Measurements from ENCODE around the gene LRRC1.

Gene LRRC1

DNA sequence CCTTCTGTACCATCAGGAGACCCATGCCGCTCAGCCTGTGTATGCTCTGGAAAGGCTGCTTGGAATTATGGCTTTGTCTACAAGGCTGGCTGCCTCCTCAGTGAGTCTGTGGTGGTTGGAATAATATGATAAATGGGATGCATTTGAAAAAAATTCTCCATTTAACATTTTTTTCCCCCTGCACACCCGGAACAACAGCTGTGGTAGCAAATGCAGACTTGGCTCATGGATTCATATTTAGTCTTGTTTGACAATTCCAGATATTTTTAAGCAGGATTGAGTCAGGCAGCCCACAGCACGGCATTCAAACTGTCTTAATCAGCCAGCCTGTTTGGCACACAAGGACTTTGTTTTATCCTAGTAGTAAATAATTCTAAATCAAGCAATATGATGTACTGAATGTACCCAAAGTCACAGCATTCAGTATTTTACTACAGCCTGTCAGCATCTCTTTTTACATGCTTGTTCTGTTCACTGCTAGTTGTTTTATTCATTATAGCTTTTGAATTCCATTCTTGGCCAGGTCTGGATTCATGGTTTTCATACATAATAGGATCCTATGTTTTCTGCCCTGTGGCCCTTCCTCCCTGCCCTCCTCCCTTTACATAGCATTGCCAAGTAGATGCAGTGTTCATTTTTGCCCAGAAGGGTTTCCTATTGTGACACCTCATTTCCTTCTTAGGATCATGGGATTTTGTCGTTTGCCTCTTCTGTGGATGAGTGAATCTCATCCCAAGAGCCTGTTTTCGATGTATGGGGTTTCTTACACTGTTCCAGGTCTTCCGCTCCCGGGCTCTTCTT is 68.1 kb downstream of the LRRC1 start:
- Histone ChIP-seq H3K4me1 (ENCODE audit: control insufficient read depth, insufficient read depth, low read length) (peaks cover 13% of the 10 kb centered on the region), H3K27ac (ENCODE audit: low read depth, low read length) (no peak overlapping the region), H3K9ac (ENCODE audit: low read length) (no peak overlapping the region), H3K4me3 (ENCODE audit: low read length) (no peak overlapping the region), H3K27me3 (ENCODE audit: control insufficient read depth, insufficient read depth, low read length) (no peaks in the 10 kb centered on the region), H3K36me3 (ENCODE audit: control insufficient read depth, insufficient read depth, low read length) (no peaks in the 10 kb centered on the region)

DNA sequence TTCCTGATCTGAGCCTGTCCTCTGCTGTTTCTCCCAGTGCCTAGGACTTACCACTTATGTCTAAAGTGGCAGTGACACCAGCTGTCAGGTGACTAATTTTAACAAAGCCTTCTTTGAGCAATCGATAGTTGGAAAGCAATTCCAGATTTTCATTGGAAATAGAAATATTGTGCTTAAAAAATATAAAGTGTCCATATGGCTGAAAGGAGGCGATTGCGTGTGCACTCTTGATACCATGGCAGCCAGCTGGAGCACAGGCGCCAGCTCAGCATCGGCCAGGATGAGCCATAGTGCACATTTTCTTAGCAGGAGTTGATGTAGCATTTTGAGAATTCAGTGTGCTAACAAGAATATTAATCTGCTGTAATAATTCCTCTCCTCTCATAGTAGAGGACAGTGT is 70.0 kb downstream of the LRRC1 start:
- Histone ChIP-seq H3K27me3 (ENCODE audit: control insufficient read depth, insufficient read depth, low read length) (no peaks in the 10 kb centered on the region), H3K9ac (ENCODE audit: low read length) (no peak overlapping the region), H3K4me3 (ENCODE audit: low read length) (no peak overlapping the region), H3K4me1 (ENCODE audit: control insufficient read depth, insufficient read depth, low read length) (peaks cover 13% of the 10 kb centered on the region), H3K27ac (ENCODE audit: low read depth, low read length) (no peak overlapping the region), H3K36me3 (ENCODE audit: control insufficient read depth, insufficient read depth, low read length) (no peaks in the 10 kb centered on the region)

DNA sequence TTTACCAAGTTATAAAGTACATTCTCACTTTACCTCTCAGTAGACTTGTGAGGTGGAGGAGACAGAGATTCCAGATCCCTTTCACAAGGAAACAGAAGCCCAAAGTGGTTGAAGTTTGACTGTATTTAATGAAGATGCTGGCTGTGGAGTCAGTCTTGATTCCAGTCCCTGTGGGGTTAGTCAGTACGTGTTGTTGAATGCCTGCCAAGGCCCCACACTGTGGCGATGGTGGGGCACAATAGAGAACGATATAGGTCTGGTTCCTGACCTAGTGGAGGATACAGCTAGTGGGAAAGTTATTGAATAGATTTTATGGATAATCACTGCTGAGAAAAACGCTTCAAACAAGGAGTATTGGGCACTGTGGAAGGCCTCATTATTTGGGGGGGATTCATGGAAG is 71.4 kb downstream of the LRRC1 start:
- Histone ChIP-seq H3K36me3 (ENCODE audit: control insufficient read depth, insufficient read depth, low read length) (no peaks in the 10 kb centered on the region), H3K27me3 (ENCODE audit: control insufficient read depth, insufficient read depth, low read length) (no peaks in the 10 kb centered on the region), H3K4me1 (ENCODE audit: control insufficient read depth, insufficient read depth, low read length) (peaks cover 16% of the 10 kb centered on the region), H3K9ac (ENCODE audit: low read length) (no peak overlapping the region), H3K27ac (ENCODE audit: low read depth, low read length) (no peak overlapping the region), H3K4me3 (ENCODE audit: low read length) (no peak overlapping the region)

DNA sequence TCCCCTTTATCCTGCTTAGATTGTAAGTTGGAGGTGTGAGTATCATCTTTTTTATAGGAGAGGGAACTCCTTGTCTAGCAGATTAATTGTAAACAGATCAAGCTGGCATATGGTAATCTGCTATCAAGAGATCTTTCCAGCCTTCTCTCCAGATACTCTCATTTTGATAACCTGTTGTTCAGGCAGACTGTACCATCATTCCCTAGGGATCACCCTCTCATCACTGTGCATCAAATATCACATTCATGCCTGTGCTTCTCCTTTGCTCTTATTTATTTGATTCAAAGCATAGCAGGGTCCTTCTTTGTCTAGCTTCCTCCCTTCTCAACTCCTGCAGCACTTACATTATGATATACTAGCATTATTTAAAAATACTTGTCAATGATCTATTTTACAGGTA is 73.8 kb downstream of the LRRC1 start:
- no peak overlapping the region for H3K9ac ChIP-seq (ENCODE audit: low read length)
- no peaks in the 10 kb centered on the region for H3K36me3 ChIP-seq (ENCODE audit: control insufficient read depth, insufficient read depth, low read length)
- no peaks in the 10 kb centered on the region for H3K27me3 ChIP-seq (ENCODE audit: control insufficient read depth, insufficient read depth, low read length)
- H3K4me3 ChIP-seq (ENCODE audit: low read length) = no peak overlapping the region
- no peak overlapping the region for H3K27ac ChIP-seq (ENCODE audit: low read depth, low read length)
- H3K4me1 ChIP-seq (ENCODE audit: control insufficient read depth, insufficient read depth, low read length) = peaks cover 7% of the 10 kb centered on the region

DNA sequence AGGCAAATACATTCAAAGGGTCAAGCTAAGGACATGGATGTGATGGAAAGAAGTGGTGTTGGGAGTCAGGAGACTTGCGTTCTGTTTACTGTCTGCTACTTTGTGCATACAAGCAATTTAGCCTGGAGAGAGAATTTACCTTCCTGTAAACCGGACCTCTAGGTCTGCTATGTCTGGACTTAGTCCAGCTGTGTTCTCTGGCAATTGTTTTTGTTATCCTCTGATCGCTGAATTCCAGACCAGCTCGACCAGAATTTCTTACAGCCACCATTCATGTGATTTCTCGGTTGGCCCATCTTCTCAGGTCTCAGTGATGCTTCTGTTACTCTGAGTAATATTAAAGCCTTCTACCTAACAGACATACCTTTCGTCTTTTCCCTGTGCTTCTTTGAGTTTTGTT is 75.2 kb downstream of the LRRC1 start:
- Histone ChIP-seq H3K27me3 (ENCODE audit: control insufficient read depth, insufficient read depth, low read length) (no peaks in the 10 kb centered on the region), H3K4me3 (ENCODE audit: low read length) (no peak overlapping the region), H3K27ac (ENCODE audit: low read depth, low read length) (no peak overlapping the region)

DNA sequence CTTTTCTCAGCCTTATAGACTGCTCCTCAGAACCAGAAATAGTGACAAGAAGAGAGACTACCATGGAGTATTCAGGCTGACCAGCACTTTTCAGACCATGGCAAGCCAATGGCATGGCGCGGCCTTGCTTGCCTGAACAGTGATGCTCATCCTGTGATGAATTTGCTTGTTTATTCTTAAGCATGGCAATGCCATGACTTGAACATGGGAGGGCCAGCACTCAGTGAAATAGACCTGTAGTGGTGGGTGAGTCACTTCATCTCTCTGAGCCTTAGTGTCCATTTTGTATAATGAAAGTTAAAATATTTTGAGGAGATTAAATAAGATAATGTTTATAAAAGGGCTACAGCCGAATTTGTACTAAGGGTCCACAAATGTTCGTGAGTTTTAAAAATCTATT is 79.1 kb downstream of the LRRC1 start:
- Histone ChIP-seq H3K27me3 (ENCODE audit: control insufficient read depth, insufficient read depth, low read length) (no peaks in the 10 kb centered on the region), H3K4me3 (ENCODE audit: low read length) (no peak overlapping the region), H3K27ac (ENCODE audit: low read depth, low read length) (no peak overlapping the region), H3K4me1 (ENCODE audit: control insufficient read depth, insufficient read depth, low read length) (peaks cover 2% of the 10 kb centered on the region), H3K36me3 (ENCODE audit: control insufficient read depth, insufficient read depth, low read length) (no peaks in the 10 kb centered on the region), H3K9ac (ENCODE audit: low read length) (no peak overlapping the region)

More for the DNA sequence above, 75.2 kb downstream of the LRRC1 start:
- Histone ChIP-seq H3K4me1 (ENCODE audit: control insufficient read depth, insufficient read depth, low read length) (peaks cover 2% of the 10 kb centered on the region), H3K36me3 (ENCODE audit: control insufficient read depth, insufficient read depth, low read length) (no peaks in the 10 kb centered on the region), H3K9ac (ENCODE audit: low read length) (no peak overlapping the region)

DNA sequence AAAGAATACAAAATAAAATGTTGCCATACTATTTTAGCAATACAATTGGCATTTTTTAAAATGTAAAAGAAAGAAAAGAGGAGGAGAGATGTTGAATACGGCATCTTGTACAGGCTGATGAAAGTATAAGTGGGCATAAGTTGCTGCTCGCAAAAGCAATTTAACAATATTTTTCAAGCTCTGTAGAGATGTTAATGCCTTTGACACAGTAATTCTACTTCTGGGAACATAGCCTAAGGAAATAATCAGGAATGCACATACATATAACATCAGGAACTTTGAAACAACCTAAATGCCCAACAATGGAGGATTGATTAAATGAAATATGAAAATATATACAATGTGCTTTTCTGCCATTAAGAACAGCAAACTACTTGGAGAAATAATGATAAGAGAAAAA is 80.2 kb downstream of the LRRC1 start:
- H3K36me3 ChIP-seq (ENCODE audit: control insufficient read depth, insufficient read depth, low read length) = no peaks in the 10 kb centered on the region
- H3K27ac ChIP-seq (ENCODE audit: low read depth, low read length) = no peak overlapping the region
- H3K4me3 ChIP-seq (ENCODE audit: low read length) = no peak overlapping the region
- no peaks in the 10 kb centered on the region for H3K27me3 ChIP-seq (ENCODE audit: control insufficient read depth, insufficient read depth, low read length)
- peaks cover 2% of the 10 kb centered on the region for H3K4me1 ChIP-seq (ENCODE audit: control insufficient read depth, insufficient read depth, low read length)
- H3K9ac ChIP-seq (ENCODE audit: low read length) = no peak overlapping the region

DNA sequence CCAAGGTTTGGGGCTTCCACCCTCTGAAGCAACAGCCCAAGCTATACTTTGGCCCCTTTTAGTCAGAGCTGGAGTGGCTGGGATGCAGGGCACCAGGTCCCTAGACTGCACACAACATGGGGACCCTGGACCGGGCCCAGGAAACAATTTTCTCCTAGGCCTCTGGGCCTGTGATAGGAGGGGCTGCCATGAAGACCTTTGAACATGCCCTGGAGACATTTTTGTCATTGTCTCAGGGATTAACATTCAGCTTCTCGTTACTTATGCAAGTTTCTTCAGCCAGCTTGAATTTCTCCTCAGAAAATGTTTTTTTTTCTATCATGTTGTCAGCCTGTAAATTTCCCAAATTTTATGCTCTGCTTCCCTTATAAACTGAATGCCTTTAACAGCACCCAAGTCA is 82.3 kb downstream of the LRRC1 start:
- no peaks in the 10 kb centered on the region for H3K4me1 ChIP-seq (ENCODE audit: control insufficient read depth, insufficient read depth, low read length)
- H3K27ac ChIP-seq (ENCODE audit: low read depth, low read length) = no peak overlapping the region
- H3K9ac ChIP-seq (ENCODE audit: low read length) = no peak overlapping the region
- H3K36me3 ChIP-seq (ENCODE audit: control insufficient read depth, insufficient read depth, low read length) = no peaks in the 10 kb centered on the region
- H3K4me3 ChIP-seq (ENCODE audit: low read length) = no peak overlapping the region
- H3K27me3 ChIP-seq (ENCODE audit: control insufficient read depth, insufficient read depth, low read length) = no peaks in the 10 kb centered on the region

DNA sequence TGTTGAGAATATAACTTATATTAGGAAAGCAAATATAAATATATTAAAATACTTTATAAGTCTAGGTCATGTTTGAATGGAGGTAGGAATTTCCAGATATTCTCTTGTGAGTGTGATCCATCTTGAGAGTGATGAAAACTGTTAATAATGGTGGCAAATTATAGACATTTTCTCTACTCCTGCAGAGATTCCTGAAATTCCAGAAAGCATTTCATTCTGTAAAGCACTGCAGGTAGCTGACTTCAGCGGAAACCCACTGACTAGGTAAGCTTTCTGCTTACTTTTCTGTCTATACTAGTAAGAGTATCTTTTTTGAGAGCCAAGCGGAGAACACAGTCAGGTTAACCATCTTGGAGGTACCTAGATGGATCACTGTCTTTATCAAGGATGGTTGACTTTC is 84.0 kb downstream of the LRRC1 start:
- Histone ChIP-seq H3K4me1 (ENCODE audit: control insufficient read depth, insufficient read depth, low read length) (no peaks in the 10 kb centered on the region), H3K36me3 (ENCODE audit: control insufficient read depth, insufficient read depth, low read length) (peaks cover 2% of the 10 kb centered on the region), H3K27ac (ENCODE audit: low read depth, low read length) (no peak overlapping the region)

DNA sequence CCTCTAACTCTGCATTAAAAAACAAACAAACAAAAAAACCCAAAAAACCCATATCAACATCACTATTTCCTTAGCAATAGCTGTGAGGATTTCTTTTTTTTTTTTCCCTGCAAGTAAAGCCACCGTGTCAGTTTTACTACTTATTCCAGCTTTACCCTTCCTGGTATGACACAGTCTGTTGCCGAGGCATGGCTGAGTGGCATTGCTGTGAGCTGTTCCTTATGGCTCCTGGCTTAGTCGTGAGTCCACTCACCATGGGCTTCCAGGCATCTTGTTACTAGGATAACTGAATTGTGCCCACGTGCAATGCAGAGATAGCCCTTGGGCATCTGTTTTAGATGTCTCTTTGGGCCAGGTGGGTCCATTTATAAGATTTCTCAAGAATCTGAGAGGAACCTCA is 84.8 kb downstream of the LRRC1 start:
- H3K4me1 ChIP-seq (ENCODE audit: control insufficient read depth, insufficient read depth, low read length) = no peaks in the 10 kb centered on the region
- no peak overlapping the region for H3K4me3 ChIP-seq (ENCODE audit: low read length)
- no peaks in the 10 kb centered on the region for H3K27me3 ChIP-seq (ENCODE audit: control insufficient read depth, insufficient read depth, low read length)
- no peak overlapping the region for H3K27ac ChIP-seq (ENCODE audit: low read depth, low read length)
- no peak overlapping the region for H3K9ac ChIP-seq (ENCODE audit: low read length)
- peaks cover 2% of the 10 kb centered on the region for H3K36me3 ChIP-seq (ENCODE audit: control insufficient read depth, insufficient read depth, low read length)

More for the DNA sequence above, 84.0 kb downstream of the LRRC1 start:
- H3K4me3 ChIP-seq (ENCODE audit: low read length) = no peak overlapping the region
- no peaks in the 10 kb centered on the region for H3K27me3 ChIP-seq (ENCODE audit: control insufficient read depth, insufficient read depth, low read length)
- no peak overlapping the region for H3K9ac ChIP-seq (ENCODE audit: low read length)

DNA sequence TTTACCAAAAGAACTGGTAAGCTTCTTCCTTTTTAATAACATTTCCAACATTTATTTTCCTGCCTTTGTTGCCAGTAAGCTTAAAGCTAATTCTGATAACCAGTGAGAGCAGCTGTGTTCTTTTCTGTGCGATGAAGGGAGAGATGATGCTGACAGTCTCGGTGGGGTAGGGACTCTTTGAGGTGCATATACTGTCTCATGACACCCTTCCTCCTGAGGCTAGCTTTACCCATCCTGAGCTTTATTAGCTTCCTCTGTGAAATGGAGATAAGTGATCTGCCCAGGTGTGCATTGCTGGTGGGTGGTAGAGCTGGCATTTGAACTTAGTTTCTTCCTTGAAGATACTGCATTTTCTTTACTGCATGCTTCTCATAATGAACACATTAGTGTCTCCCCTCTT is 92.5 kb downstream of the LRRC1 start:
- Histone ChIP-seq H3K27me3 (ENCODE audit: control insufficient read depth, insufficient read depth, low read length) (no peaks in the 10 kb centered on the region), H3K27ac (ENCODE audit: low read depth, low read length) (no peak overlapping the region), H3K4me3 (ENCODE audit: low read length) (no peak overlapping the region), H3K36me3 (ENCODE audit: control insufficient read depth, insufficient read depth, low read length) (peaks cover 2% of the 10 kb centered on the region), H3K9ac (ENCODE audit: low read length) (no peak overlapping the region), H3K4me1 (ENCODE audit: control insufficient read depth, insufficient read depth, low read length) (no peaks in the 10 kb centered on the region)

DNA sequence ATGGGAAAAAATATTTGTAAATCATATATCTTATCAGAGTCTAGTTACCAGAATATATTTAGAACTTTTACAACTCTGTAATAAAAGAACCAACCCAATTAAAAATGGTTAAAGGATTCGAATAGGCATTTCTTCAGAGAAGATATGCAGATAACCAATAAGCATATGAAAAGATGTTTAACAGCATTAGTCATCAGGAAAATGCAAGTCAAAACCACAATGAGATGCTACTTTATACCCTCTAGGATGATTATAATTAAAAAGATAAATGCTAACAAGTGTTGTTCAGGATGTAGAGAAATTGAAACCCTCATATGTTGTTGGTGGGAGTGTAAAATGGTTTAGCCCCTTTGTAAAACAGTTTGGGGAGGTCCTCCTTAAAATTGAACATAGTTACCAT is 94.1 kb downstream of the LRRC1 start:
- no peak overlapping the region for H3K4me3 ChIP-seq (ENCODE audit: low read length)
- H3K4me1 ChIP-seq (ENCODE audit: control insufficient read depth, insufficient read depth, low read length) = no peaks in the 10 kb centered on the region
- no peak overlapping the region for H3K27ac ChIP-seq (ENCODE audit: low read depth, low read length)
- H3K9ac ChIP-seq (ENCODE audit: low read length) = no peak overlapping the region
- H3K36me3 ChIP-seq (ENCODE audit: control insufficient read depth, insufficient read depth, low read length) = no peaks in the 10 kb centered on the region
- no peaks in the 10 kb centered on the region for H3K27me3 ChIP-seq (ENCODE audit: control insufficient read depth, insufficient read depth, low read length)

DNA sequence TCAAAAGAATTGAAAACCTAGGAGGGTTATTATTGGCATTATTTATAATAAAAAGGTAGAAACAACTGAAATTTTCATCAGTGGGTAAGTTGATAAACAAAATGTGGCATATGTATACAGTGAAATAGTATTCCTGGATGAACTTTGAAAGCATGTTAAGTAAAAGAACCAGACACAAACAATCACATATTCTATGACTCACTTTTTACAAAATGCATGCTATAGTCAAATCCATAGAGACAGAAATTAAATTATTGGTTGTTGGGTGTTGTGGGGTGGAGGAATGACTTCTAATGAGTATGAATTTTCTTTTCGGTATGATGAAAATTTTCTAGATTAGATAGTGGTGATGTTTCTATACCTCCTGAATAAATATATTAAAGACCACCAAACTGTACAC is 94.6 kb downstream of the LRRC1 start:
- H3K36me3 ChIP-seq (ENCODE audit: control insufficient read depth, insufficient read depth, low read length) = no peaks in the 10 kb centered on the region
- no peak overlapping the region for H3K9ac ChIP-seq (ENCODE audit: low read length)
- no peaks in the 10 kb centered on the region for H3K4me1 ChIP-seq (ENCODE audit: control insufficient read depth, insufficient read depth, low read length)
- H3K27ac ChIP-seq (ENCODE audit: low read depth, low read length) = no peak overlapping the region
- H3K4me3 ChIP-seq (ENCODE audit: low read length) = no peak overlapping the region
- H3K27me3 ChIP-seq (ENCODE audit: control insufficient read depth, insufficient read depth, low read length) = no peaks in the 10 kb centered on the region

All from rectal smooth muscle tissue (tissue), 1 donor.